Left lung (tissue), 10 donors: ENCODE data around the gene CMTM2. TPM values are rescaled to one million over a fixed set of nuclear protein-coding genes. Genes with fewer than 3 reads are reported as not detected.

Experiments
- ATAC-seq: fragments of 200-7000 bp; cut with Tn5 transposase; one replicate; pipeline ENCODE4 v1.9.1; 2020; ENCODE audit warnings: moderate library complexity
- DNase-seq, 4 donors: peaks; one replicate each; pipeline ENCODE4 v3.0.0-alpha.2; 2013 to 2020
- H3K27ac ChIP-seq, 2 donors: fragments of 200-600 bp; sonication (generic) in 1 of 2; one replicate each; pipeline versions ENCODE4 v1.5.0 to v1.8.0; 2020 to 2021
- H3K27me3 ChIP-seq, 2 donors: fragments of 200-600 bp; sonication (generic) in 1 of 2; one replicate each; pipeline versions ENCODE4 v1.5.0 to v1.8.0; 2020 to 2021
- H3K36me3 ChIP-seq, 2 donors: fragments of 200-600 bp; sonication (generic) in 1 of 2; one replicate each; pipeline versions ENCODE4 v1.5.0 to v1.8.0; 2020 to 2021
- H3K4me1 ChIP-seq, 2 donors: fragments of 200-600 bp; one replicate each; pipeline ENCODE4 v1.8.0; 2021
- H3K4me3 ChIP-seq, 2 donors: fragments of 200-600 bp; sonication (generic) in 1 of 2; one replicate each; pipeline versions ENCODE4 v1.5.0 to v1.8.0; 2020 to 2021; ENCODE audit warnings: mild to moderate bottlenecking in 1 of 2
- H3K9me3 ChIP-seq, 2 donors: fragments of 200-600 bp; sonication (generic) in 1 of 2; one replicate each; pipeline versions ENCODE4 v1.5.0 to v1.8.0; 2020 to 2021
- CTCF ChIP-seq, 2 donors: fragments of 200-600 bp; sonication (generic) in 1 of 2; IDR thresholded peaks; one replicate each; pipeline versions ENCODE4 v1.5.0 to v1.8.0; 2021; ENCODE audit warnings: antibody characterized with exemption in 2 of 2
- intact Hi-C, 2 donors: fragments of 100-400 bp; cut with DNase I; formaldehyde crosslinking; loops; one replicate each; pipeline versions ENCODE4 v1.11.2 to v1.14.2; 2022
- polyA plus RNA-seq, 6 donors: library from polyadenylated mRNA; unstranded; fragments of 120-200 nt; gene quantifications; one replicate each; pipeline ENCODE4 v1.2.1, GENCODE V29; 2013; ENCODE audit not compliant: insufficient read length in 6 of 6
- total RNA-seq, 2 donors: library from RNA; stranded (reverse); fragmentation: NEBNext Ultra II Directional; extraction: Animal tissue kit (Norgen Biotek cat#: 25700); gene quantifications; one replicate each; pipeline ENCODE4 v1.2.1, GENCODE V29; 2021
- donor health status: DM: no; HTN: yes; CAD: no.
- donor health status: DM: no; HTN: no; CAD: no.

Gene CMTM2
- total and polyA plus RNA-seq, 8 donors = 0.52 to 5.4 (median 0.96) TPM

DNA sequence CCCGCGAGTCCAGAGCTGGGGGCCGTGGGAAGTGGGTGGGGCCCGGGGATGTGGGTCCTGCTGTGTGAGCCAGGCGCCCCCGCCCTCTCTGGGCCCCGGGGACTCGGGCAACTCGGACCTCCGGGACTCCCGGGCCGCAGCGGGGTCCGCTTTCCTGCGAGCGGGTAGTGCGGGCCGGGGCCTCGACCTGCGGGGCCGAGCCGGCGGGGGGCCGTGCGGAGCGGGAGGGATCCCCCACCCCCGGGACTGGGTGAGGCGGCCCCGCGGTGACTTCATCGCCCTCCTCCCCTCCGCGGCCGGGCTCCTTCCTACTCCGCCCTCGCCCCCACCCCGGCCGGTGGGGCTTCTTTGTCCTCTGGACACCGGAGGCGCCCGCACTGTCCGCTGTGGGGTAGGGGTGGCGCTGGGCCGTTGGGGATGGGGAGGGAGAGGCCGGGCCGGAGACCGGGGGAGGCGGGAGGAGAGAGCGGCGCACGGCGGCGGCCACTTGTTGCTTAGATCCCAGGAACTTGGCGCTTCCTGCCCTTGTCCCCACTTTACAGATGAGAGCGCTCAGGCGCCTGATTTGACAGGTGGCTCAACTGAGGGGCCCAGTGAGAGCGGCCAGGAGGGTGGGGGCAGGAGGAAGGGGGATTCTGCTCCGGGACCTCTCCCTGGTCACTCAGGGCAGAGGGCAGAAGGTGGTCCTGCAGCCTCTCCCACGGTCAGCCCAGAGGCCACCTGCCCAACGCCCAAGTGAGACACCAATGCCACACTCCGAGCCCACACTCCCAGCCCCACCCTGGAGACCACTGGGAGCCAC lies 26.1 kb downstream of the CMTM2 start:
- ATAC-seq (peak; percentile 42), DNase-seq (peak; percentile 30 to 92 (median 61))
- intact Hi-C loops = loop anchor here in 1 of 2 donors (10.0 kb wide), 1 partner anchor 121 kb away; no protein-coding TSS in a partner anchor
- peaks cover 0 to 20% of the 10 kb centered on the region in 2 donors for H3K36me3 ChIP-seq
- H3K4me1 ChIP-seq = peaks cover 9 to 46% of the 10 kb centered on the region in 2 donors
- peaks cover 0 to 2% of the 10 kb centered on the region in 2 donors for H3K9me3 ChIP-seq
- peaks cover 0 to 14% of the 10 kb centered on the region in 2 donors for H3K27me3 ChIP-seq
- H3K4me3 ChIP-seq = peak overlapping the region; percentile 87 to 88
- H3K27ac ChIP-seq = peak overlapping the region; percentile 93
- no peak for TF ChIP-seq CTCF (IDR thresholded peaks at IDR 0.05)

GRCh38 chr16:66605979-66606751 lies 26.9 kb downstream of the CMTM2 start:
- ATAC-seq (no peak), DNase-seq (no peak)
- H3K36me3 ChIP-seq = peaks cover 0 to 28% of the 10 kb centered on the region in 2 donors
- no peak for TF ChIP-seq CTCF (IDR thresholded peaks at IDR 0.05)
- peaks cover 9 to 46% of the 10 kb centered on the region in 2 donors for H3K4me1 ChIP-seq
- intact Hi-C loops = loop anchor here in 1 of 2 donors (10.0 kb wide), 1 partner anchor 121 kb away; no protein-coding TSS in a partner anchor
- peak overlapping the region; percentile 93 for H3K27ac ChIP-seq
- H3K4me3 ChIP-seq = peak overlapping the region; percentile 87 to 88
- H3K27me3 ChIP-seq = peaks cover 0 to 14% of the 10 kb centered on the region in 2 donors
- peaks cover 0 to 2% of the 10 kb centered on the region in 2 donors for H3K9me3 ChIP-seq

DNA sequence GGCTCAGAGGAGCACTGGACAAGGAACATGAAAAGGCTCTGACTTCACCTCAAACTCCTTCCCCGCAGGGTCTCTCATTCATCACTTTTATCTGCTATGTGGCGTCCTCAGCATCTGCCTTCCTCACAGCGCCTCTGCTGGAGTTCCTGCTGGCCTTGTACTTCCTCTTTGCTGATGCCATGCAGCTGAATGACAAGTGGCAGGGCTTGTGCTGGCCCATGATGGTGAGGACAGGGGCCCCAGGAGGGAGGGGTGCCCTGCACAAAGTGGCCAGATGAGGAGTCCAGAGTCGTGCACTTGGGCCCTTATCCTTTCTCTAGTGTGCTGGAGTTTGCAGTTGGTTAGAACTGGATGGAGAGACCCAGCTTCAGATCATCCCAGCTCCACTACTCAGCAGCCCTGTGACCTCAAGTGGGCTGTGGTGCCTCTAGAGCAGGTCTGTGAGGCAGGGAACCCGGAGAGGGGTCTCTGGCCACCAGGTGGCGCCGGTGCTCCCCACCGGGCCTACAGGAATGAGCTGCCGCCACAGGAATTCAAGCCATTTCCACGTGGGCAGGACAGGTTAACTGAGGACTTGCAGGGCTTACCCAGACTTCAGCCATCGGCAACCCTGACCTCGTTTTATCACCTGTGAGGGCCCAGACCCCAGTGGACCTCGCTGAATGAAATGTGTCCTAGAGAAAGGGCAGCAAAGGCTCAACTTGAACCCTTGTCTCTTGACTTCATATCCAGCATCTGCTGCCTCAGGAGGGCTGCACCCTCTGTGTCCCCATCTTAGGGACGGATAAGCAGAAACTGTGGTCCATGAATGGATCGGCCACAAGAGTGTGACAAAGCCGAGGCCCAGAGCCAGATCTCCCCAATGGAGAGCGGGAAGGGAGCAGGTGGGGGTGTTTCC lies 29.2 kb downstream of the CMTM2 start:
- Histone ChIP-seq H3K27me3 (peaks cover 0 to 13% of the 10 kb centered on the region in 2 donors), H3K27ac (peak overlapping the region in 1 of 2 donors; percentile 15), H3K4me1 (peaks cover 9 to 44% of the 10 kb centered on the region in 2 donors), H3K4me3 (no peak overlapping the region), H3K36me3 (peaks cover 0 to 51% of the 10 kb centered on the region in 2 donors), H3K9me3 (no peaks in the 10 kb centered on the region)
- TF ChIP-seq CTCF (IDR thresholded peaks at IDR 0.05) = peak; percentile 88 to 93
- intact Hi-C loops = loop anchor here in 1 of 2 donors (10.0 kb wide), 1 partner anchor 124 kb away; no protein-coding TSS in a partner anchor
- DNase-seq = peak; percentile 74 to 96 (median 88)
- peak; percentile 75 for ATAC-seq

DNA sequence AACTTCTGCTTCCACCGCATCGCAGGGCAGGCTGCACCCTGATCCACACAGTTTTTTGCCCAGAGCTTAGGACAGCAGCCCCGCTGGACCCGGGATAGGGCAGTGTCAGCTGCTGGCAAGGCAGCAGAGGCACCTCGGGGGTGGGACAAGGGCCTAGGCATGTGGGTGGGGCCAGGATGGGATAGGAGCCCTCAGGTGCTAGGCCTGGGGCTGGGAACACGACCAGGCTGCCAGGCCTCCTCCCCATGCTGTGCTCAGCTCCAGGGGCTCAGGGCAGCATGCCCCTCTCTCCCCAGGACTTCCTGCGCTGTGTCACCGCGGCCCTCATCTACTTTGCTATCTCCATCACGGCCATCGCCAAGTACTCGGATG lies 29.9 kb downstream of the CMTM2 start:
- ATAC-seq (no peak), DNase-seq (no peak)
- Histone ChIP-seq H3K4me1 (peaks cover 9 to 38% of the 10 kb centered on the region in 2 donors), H3K27ac (no peak overlapping the region), H3K9me3 (no peaks in the 10 kb centered on the region), H3K4me3 (no peak overlapping the region), H3K36me3 (peaks cover 0 to 57% of the 10 kb centered on the region in 2 donors), H3K27me3 (peaks cover 0 to 8% of the 10 kb centered on the region in 2 donors)
- no peak for TF ChIP-seq CTCF (IDR thresholded peaks at IDR 0.05)
- intact Hi-C loops = loop anchor here in 1 of 2 donors (10.0 kb wide), 1 partner anchor 124 kb away; no protein-coding TSS in a partner anchor
